HG03139 (cell line): ENCODE data around the gene NOL4L.

Experiments
- ATAC-seq: cut with Tn5 transposase; IDR thresholded peaks from one replicate; pipeline ENCODE4 v1.9.1; 2021; ENCODE audit not compliant: unreplicated experiment

Gene NOL4L

DNA sequence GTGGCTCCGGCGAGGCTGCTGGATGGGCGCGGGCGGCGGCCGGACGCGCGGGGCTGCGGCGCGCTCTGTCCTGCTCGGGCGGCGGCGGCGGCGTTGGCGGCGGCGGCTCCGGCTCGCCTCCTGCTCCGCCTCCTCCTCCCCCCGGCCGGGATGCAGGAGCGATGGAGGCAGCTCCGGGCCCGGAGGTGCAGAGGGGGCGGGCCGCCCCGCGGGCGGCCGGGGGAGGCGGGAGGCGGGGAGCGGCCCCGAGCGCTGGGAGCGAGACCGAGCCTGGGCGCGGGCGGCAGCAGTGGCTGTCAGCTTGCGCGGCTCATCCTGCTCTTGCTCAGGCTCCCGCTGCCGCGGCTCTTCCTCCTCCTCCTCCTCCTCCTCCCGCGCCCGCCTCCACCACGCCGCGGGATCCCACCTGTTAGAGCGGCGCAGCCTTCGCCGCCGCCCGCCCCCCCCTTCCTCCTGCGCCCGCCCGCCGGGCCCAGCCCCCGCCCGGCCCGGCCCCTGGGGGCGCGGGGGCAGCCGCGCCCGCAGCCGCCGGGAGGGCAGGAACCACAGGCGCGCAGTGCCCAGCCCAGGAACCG, at the start of gene NOL4L:
Gene NOL4L, minus strand, starts transcription at position 323 of the 575 bp plus-strand sequence. CDS start 443 bp downstream, outside the sequence.
- ATAC-seq, result no peak

GRCh38 chr20:32634041-32634805, 49.1 kb upstream of the NOL4L start:
- ATAC-seq, result no peak

DNA sequence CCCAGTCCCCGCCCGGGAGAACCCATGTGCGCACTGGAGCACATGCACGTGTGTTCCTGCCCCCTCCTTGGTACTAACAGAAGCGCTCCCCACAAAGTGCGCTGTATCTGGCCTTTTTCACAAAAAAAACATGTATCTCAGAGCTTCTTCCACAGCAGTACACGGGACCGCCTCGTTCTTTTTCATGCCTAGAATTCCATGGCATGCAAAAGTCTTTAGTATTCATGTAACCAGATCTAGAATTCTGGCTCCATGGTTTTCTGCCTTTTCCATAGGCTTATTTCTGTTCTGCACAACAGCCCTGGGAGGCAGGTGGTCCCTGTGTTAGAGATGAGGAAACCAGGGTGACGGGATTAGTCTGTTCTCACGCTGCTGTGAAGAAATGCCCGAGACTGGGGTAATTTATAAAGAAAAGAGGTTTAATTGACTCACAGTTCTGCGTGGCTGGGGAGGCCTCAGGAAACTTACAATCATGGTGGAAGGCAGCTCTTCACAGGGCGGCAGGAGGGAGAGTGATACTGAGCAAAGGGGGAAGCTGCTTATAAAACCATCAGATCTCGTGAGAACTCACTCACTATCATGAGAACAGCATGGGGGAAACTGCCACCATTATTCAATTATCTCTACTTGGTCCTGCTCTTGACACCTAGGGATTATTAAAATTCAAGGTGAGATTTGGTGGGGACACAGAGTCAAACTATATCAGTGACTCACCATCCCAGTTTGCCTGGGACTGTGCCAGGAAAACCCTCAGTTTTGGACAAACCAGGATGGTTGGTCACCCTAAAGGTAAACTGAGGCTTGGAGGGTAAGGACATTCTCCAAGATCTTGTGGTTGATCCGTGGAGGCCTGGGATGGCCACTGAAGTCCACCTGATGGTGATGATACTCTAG, 47.6 kb upstream of the NOL4L start:
- no peak for ATAC-seq

DNA sequence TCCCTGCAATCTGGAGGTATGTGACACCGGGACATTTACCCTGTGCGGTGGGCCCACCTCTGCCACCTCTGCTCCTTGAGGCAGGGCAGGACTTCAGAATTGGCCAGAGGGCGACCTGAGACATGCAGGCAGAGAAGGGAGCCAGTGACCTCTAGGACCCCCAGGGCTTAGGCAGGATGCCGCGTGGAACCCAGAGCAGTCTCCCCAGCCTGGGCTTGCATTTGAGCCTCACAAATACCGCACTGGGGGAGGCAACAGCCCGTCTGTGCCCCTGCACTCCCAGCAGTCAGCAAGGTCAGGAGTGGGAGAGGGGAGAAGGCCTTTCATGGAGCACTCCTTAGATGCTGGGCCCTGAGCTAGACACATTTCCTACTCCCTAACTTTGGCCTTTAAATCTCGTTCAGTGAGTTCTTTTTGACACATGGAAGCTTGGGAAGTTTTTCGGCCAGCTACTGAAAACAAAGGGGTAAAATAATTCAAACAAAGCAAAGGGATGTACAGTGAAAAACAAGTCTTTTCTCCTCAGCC, 46.9 kb upstream of the NOL4L start:
- no peak for ATAC-seq

DNA sequence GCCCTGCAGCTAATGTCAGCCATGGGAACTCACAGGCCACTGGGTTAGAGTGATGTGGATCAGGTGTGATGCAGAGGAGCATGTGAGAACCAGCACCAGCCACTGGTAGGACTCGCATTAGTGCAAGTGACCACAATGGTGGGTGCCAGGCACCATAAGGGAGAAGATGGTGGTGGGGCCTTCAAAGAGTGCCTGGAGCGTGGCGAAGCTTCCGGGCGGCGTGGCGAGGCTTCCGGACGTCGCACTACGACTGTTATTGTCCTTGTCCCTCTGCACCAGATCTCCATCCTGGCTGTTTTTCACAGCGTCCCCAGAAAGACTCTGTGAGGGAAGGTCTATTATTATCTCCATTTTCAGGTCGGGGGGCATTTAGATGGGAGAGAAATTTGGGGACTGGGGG, 44.7 kb upstream of the NOL4L start:
- ATAC-seq, result no peak

DNA sequence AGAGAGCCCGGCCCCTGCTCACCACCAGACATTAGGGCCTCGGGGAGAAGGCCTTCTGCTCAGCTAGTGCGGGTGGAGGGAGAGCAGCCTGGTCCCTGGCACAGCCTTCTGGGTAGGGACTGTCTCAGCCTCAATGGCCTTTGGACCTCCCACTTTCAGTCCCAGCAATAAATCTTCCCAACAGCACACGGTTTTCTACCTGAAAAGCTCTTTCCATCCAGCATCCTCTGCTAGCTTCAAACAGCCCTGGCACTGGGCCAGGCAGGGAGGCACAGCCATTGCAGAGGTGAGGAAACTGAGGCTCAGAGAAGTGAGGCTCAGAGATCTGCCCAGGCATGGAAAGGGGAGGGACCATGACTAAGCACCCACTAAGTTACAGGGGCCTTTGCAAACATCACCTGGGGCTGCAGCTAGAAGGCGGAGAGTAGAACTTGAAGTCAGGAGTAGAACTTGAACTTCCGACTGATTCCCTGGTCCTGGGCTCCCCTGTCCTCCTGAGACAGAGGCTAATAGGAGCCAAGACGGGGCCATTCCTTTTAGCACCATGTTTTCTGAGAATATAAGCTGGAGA, 43.9 kb upstream of the NOL4L start:
- no peak for ATAC-seq

- no peak for ATAC-seq
These were observed 41.9 kb upstream of the NOL4L start for GRCh38 chr20:32626859-32627636.

GRCh38 chr20:32626407-32626806, 41.3 kb upstream of the NOL4L start:
- no peak for ATAC-seq

- no peak for ATAC-seq
These were observed 40.9 kb upstream of the NOL4L start for GRCh38 chr20:32625996-32626395.

- ATAC-seq, result no peak
These were observed 39.7 kb upstream of the NOL4L start for GRCh38 chr20:32624687-32625345.

DNA sequence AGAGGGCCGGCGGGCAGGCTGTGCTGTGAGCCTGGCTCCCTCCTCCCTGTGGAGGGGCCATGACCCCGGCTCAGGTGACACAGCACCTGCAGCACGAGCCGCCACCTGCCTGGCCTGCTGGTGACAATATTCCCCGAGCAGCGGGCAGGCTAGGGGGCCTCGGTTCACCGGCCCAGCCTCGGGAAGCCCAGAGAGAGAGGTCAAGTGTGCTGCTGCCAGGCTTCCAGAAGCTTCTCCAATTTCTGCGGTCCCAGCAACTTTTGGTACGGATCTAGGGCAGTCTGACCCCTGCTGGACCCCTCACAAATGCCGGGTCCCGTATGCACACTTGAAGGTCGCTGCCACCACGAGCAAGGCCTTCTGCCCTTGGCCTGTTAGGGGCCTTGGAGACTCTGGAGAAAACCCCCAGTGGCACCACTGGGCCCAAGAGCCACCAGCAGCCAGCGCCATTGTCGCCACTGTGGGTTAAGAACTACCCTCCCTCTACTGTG, 38.6 kb upstream of the NOL4L start:
- no peak for ATAC-seq

- no peak for ATAC-seq
These were observed 37.7 kb upstream of the NOL4L start for GRCh38 chr20:32622585-32623468.

- no peak for ATAC-seq
These were observed 36.9 kb upstream of the NOL4L start for GRCh38 chr20:32621891-32622584.

DNA sequence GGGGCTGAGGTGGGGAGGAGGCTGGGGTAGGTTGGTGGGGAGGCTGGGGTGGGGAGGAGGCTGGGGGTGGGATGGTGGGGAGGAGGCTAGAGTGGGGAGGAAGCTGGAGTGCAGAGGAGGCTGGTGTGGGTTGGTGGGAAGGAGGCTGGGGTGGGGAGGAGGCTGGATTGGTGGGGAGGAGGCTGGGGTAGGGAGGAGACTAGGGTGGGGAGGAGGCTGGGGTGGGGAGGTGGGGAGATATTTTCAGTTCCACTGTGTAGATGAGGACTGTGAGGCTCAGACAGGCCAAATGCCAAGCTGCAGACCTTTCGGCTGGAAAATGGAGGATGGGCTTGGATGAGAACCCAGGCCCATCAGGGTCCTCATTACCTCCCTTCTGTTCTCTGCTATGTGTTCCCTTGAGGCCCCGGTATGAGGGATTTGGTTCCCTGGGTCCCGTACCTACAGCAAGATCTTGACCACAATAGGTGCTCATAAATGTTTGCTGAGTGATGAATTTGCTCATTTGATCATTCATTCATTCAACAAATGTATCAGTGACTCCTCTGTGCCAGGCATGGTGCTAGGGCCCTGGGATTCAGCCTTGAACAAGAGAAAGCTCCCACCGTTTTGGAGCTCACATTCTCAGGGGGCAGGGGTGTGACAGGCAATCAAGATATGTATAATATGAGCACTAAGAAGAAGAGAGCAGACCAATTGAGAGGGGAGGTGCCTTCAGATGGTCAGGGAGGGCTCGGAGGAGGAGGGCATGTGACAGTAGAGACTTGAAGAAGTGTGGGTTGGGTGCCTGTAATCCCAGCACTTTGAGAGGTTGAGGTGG, 36.1 kb upstream of the NOL4L start:
- ATAC-seq, result no peak

GRCh38 chr20:32619586-32619985, 34.5 kb upstream of the NOL4L start:
- ATAC-seq, result no peak

GRCh38 chr20:32614772-32615171, 29.6 kb upstream of the NOL4L start:
- no peak for ATAC-seq

DNA sequence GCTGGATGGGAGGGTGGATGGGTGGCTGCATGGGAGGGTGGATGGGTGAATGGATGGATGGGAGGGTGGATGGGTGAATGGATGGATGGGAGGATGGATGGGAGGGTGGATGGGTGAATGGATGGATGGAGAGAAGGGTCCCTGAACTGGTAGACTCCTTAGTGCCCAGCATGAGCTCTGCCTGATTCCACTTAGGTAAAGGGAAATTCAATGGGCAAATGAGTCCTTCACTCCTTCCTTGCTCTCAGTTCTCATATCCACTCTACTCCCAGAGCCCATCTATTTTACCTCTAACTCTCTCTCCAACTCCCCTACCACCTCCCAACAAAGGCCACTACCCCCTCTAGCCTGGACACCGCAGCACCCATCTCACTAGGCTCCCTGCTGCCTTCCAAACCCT, 29.2 kb upstream of the NOL4L start:
- ATAC-seq, result no peak
